ENCODE data around the gene KIFAP3. TPM values are rescaled to one million over a fixed set of nuclear protein-coding genes. Genes with fewer than 3 reads are reported as not detected.

The KIFAP3 gene
- total and polyA plus RNA-seq, 2 of the 8 experiments (the other 6 are each of a cell fraction or from before 2014, with no cell fraction given): 1.3 to 3.2 TPM

DNA sequence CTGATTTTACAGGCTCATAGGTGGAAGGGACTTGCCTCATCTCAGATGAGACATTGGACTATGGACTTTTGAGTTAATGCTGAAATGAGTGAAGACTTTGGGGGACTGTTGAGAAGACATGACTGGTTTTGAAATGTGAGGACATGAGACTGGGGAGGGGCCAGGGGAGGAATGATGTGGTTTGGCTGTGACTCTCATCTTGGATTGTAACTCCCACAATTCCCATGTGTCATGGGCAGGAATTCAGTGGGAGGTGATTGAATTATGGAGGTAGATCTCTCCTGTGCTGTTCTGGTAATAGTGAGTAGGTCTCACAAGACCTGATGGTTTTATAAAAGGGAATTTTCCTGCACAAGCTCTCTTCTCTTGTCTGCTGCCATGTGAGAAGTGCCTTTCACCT lies 201.6 kb downstream of the KIFAP3 start:
- H2BK20ac ChIP-seq (ENCODE audit: low read length): no peak overlapping the region
- peaks cover 4 to 12% of the 10 kb centered on the region in 2 experiments; a peak in 3 of 4 replicates for H3K9me3 ChIP-seq (ENCODE audit: insufficient read depth in 2 of 2, low read depth in 1 of 2, low read length in 1 of 2)
- FAIRE-seq (no peak), DNase-seq (ENCODE audit: low read depth in 1 of 2, low spot score in 2 of 2) (no peak)
- no peak overlapping the region for H2BK120ac ChIP-seq (replicated peaks; ENCODE audit: low read depth, low read length)
- H3K36me3 ChIP-seq (ENCODE audit: control insufficient read depth in 2 of 4, insufficient read depth in 4 of 4, low read length in 3 of 4): peaks cover 2 to 51% (median 20%) of the 10 kb centered on the region in 4 experiments; a peak in 7 of 8 replicates
- H3K27me3 ChIP-seq (replicated peaks in 1 of 4; ENCODE audit: control insufficient read depth in 3 of 4, extremely low read depth in 1 of 4, insufficient read depth in 3 of 4, low read length in 3 of 4): peaks cover 0 to 1% (median 0%) of the 10 kb centered on the region in 4 experiments; a peak in 1 of 7 replicates
- H3K18ac ChIP-seq (ENCODE audit: extremely low read depth, low read length): no peak overlapping the region
- no peaks in the 10 kb centered on the region; the same call in 1 of the 2 replicates for H3K79me1 ChIP-seq (ENCODE audit: low read depth, low read length)
- H3K79me2 ChIP-seq (ENCODE audit: control insufficient read depth in 1 of 2, insufficient read depth in 2 of 2, low read length in 2 of 2): no peaks in the 10 kb centered on the region
- H3K27ac ChIP-seq (ENCODE audit: low read depth, low read length): no peak overlapping the region
- H4K91ac ChIP-seq (replicated peaks; ENCODE audit: insufficient read length, low read length): no peak overlapping the region
- H3K23ac ChIP-seq (ENCODE audit: insufficient read length): no peak overlapping the region
- no peak overlapping the region for H3K4ac ChIP-seq (replicated peaks; ENCODE audit: insufficient read length, low read depth, low read length)
- H2BK12ac ChIP-seq (ENCODE audit: low read depth, low read length): no peak overlapping the region
- no peak overlapping the region for H3K4me3 ChIP-seq (ENCODE audit: extremely low read depth in 1 of 4, insufficient read depth in 2 of 4, low read depth in 3 of 4, low read length in 4 of 4)
- H2BK15ac ChIP-seq (ENCODE audit: low read length): no peak overlapping the region
- H4K5ac ChIP-seq (ENCODE audit: insufficient read length, low read depth, low read length): no peak overlapping the region
- no peak overlapping the region for H3K4me2 ChIP-seq (ENCODE audit: insufficient read depth in 1 of 2, low read depth in 2 of 2, low read length in 2 of 2)
- no peak overlapping the region for H3K9ac ChIP-seq (replicated peaks in 1 of 4; ENCODE audit: extremely low read depth in 1 of 4, low read depth in 3 of 4, low read length in 3 of 4)
- no peak overlapping the region for H2BK5ac ChIP-seq (ENCODE audit: low read depth, low read length)
- H3K56ac ChIP-seq (replicated peaks; ENCODE audit: insufficient read length, low read depth, low read length): no peak overlapping the region
- H2AK5ac ChIP-seq (ENCODE audit: low read depth, low read length): no peak overlapping the region
- TF ChIP-seq SAP30 (IDR thresholded peaks at IDR 0.05; ENCODE audit: insufficient read depth, insufficient replicate concordance, low read length) (no peak), EZH2 (IDR thresholded peaks at IDR 0.05; ENCODE audit: low read depth, low read length, severe bottlenecking) (no peak), CBX8 (IDR thresholded peaks at IDR 0.05; ENCODE audit: borderline replicate concordance, low read depth, low read length) (no peak), CREB1 (IDR thresholded peaks at IDR 0.05) (no peak), KDM1A (IDR thresholded peaks at IDR 0.05; ENCODE audit: borderline replicate concordance, low read length) (no peak), RBBP5 (IDR thresholded peaks at IDR 0.05; ENCODE audit: borderline replicate concordance, low read depth, low read length) (no peak), KDM5A (IDR thresholded peaks at IDR 0.05; ENCODE audit: low read length) (no peak), SUZ12 (IDR thresholded peaks at IDR 0.05; ENCODE audit: low read length) (no peak), RFX5 (IDR thresholded peaks at IDR 0.05; ENCODE audit: borderline replicate concordance, low read depth, low read length) (no peak), EGR1 (IDR thresholded peaks at IDR 0.05; ENCODE audit: borderline replicate concordance, low read depth, low read length) (no peak), CHD2 (IDR thresholded peaks at IDR 0.05; ENCODE audit: low read length) (no peak), RNF2 (IDR thresholded peaks at IDR 0.05; ENCODE audit: borderline replicate concordance, low read depth, low read length, missing control alignments, poor library complexity, severe bottlenecking) (no peak), MAFK (IDR thresholded peaks at IDR 0.05; ENCODE audit: low read depth, low read length) (no peak), GTF2F1 (IDR thresholded peaks at IDR 0.05; ENCODE audit: borderline replicate concordance, low read depth, low read length) (no peak), TAF7 (optimal IDR thresholded peaks at IDR 0.05; ENCODE audit: borderline replicate concordance, low read depth, low read length) (no peak), BACH1 (IDR thresholded peaks at IDR 0.05; ENCODE audit: low read length) (no peak)
- ChIA-PET POLR2A (ENCODE audit: partially characterized antibody) (no interaction called here), CTCF (ENCODE audit: partially characterized antibody) (no interaction called here)
- H3K4me1 ChIP-seq (replicated peaks in 1 of 4; ENCODE audit: control insufficient read depth in 3 of 4, insufficient read depth in 4 of 4, low read length in 3 of 4): no peaks in the 10 kb centered on the region
- H4K20me1 ChIP-seq (replicated peaks in 1 of 2; ENCODE audit: control insufficient read depth in 1 of 2, insufficient read depth in 2 of 2, low read length in 2 of 2): no peaks in the 10 kb centered on the region
- H2AFZ ChIP-seq (ENCODE audit: low read length): no peak overlapping the region
- H3K14ac ChIP-seq (ENCODE audit: insufficient read length): no peak overlapping the region
- H4K8ac ChIP-seq (ENCODE audit: extremely low read depth, insufficient read depth, low read length): no peak overlapping the region
- H3K23me2 ChIP-seq (ENCODE audit: low read depth, low read length): no peaks in the 10 kb centered on the region

Measured in H1 (cell line).